Panc1 (cell line): ENCODE results near the gene USH1C. TPM values are rescaled to one million over a fixed set of nuclear protein-coding genes. Genes with fewer than 3 reads are reported as not detected.

Experiments
- ATAC-seq: fragments of 200-7000 bp; cut with Tn5 transposase; 2 replicates; pipeline ENCODE4 v1.9.1; 2020; ENCODE audit warnings: mild to moderate bottlenecking, moderate library complexity
- BruUV-seq: library from RNA; stranded (reverse); fragments of 400-500 nt; replicated peaks from 2 replicates; lab custom pipeline; 2021; lab: Mats Ljungman, UMichigan
- CTCF ChIA-PET: fragments of 300-600 bp; sonication (Branson Sonifier 250); formaldehyde crosslinking; loops from one replicate; lab custom pipeline; 2022; ENCODE audit warnings: antibody characterized with exemption; lab: Charles Lee
- POLR2A ChIA-PET: fragments of 300-600 bp; sonication (Branson Sonifier 250); formaldehyde crosslinking; loops from one replicate; lab custom pipeline; 2022; ENCODE audit warnings: antibody characterized with exemption; lab: Charles Lee
- DNase-seq: peaks from one replicate; pipeline ENCODE4 v3.0.0-alpha.2; 2010; ENCODE audit warnings: low read depth, low spot score
- H3K27ac ChIP-seq: 2 replicates; pipeline ENCODE4 v1.5.1; 2011; ENCODE audit warnings: mild to moderate bottlenecking, low read length, inconsistent platforms
- H3K27me3 ChIP-seq: fragments of 200-500 bp; sonication (Bioruptor generic); 2 replicates; pipeline ENCODE4 v1.6.0; 2014; ENCODE audit warnings: low read length, inconsistent platforms; ENCODE audit not compliant: control insufficient read depth, insufficient read depth
- H3K36me3 ChIP-seq: fragments of 200-500 bp; sonication (Bioruptor generic); 2 replicates; pipeline ENCODE4 v1.5.1; 2014; ENCODE audit warnings: inconsistent platforms, mild to moderate bottlenecking, low read length, moderate library complexity; ENCODE audit not compliant: control insufficient read depth, insufficient read depth
- H3K4me1 ChIP-seq: 2 replicates; pipeline ENCODE4 v1.5.1; 2011; ENCODE audit warnings: inconsistent platforms, mild to moderate bottlenecking, low read length, moderate library complexity; ENCODE audit not compliant: control insufficient read depth, insufficient read depth
- H3K4me3 ChIP-seq, 2 experiments: 2 replicates each; pipeline ENCODE4 v1.5.1; 2011 to 2012; ENCODE audit warnings: low read depth in 2 of 2, low read length in 2 of 2, mild to moderate bottlenecking in 2 of 2, inconsistent platforms in 1 of 2, moderate library complexity in 1 of 2
- H3K9me3 ChIP-seq: fragments of 200-500 bp; sonication (Bioruptor generic); 2 replicates; pipeline ENCODE4 v1.5.1; 2014; ENCODE audit warnings: low read depth, mild to moderate bottlenecking, inconsistent platforms, low read length, moderate library complexity; ENCODE audit not compliant: control insufficient read depth, insufficient read depth
- POLR2AphosphoS5 ChIP-seq: IDR thresholded peaks from 2 replicates; pipeline ENCODE4 v1.6.1; 2012; ENCODE audit warnings: mild to moderate bottlenecking, low read depth, low read length, moderate library complexity
- SIN3A ChIP-seq: IDR thresholded peaks from 2 replicates; pipeline ENCODE4 v1.6.1; 2012; ENCODE audit warnings: low read depth, mild to moderate bottlenecking, low read length, moderate library complexity, borderline replicate concordance; ENCODE audit not compliant: insufficient read depth
- TCF7L2 ChIP-seq: IDR thresholded peaks from 2 replicates; pipeline ENCODE4 v1.6.1; 2011; ENCODE audit warnings: mild to moderate bottlenecking, low read depth, low read length, inconsistent platforms
- in situ Hi-C: cut with HindIII; loops from 2 replicates; pipeline ENCODE4 v1.10.0; 2016; ENCODE audit warnings: low sequenced_read_pairs, low pct_unique_long_range_greater_than_20kb
- intact Hi-C: fragments of 100-400 bp; cut with micrococcal nuclease; formaldehyde crosslinking; loops from one replicate; pipeline ENCODE4 v1.10.0; 2022; ENCODE audit not compliant: unreplicated experiment
- total RNA-seq: library from RNA; stranded (reverse); gene quantifications from one replicate; pipeline ENCODE4 v1.2.1, GENCODE V29; 2021; ENCODE audit not compliant: unreplicated experiment
- TF ChIP-seq, protein P1 (sequence below): fragments of 450-650 bp; IDR thresholded peaks from 2 replicates; pipeline ENCODE4 v1.5.1; 2017; ENCODE audit warnings: mild to moderate bottlenecking
- TF ChIP-seq, protein P2 (sequence below), 2 experiments: IDR thresholded peaks; 2 replicates each; pipeline ENCODE4 v1.6.1; 2011 to 2012; ENCODE audit warnings: low read depth in 2 of 2, control low read depth in 1 of 2, low read length in 1 of 2, mild to moderate bottlenecking in 1 of 2, moderate library complexity in 1 of 2; ENCODE audit not compliant: insufficient read depth in 1 of 2

Gene USH1C
- total RNA-seq, 1 experiment from 2014 or later: not detected

DNA sequence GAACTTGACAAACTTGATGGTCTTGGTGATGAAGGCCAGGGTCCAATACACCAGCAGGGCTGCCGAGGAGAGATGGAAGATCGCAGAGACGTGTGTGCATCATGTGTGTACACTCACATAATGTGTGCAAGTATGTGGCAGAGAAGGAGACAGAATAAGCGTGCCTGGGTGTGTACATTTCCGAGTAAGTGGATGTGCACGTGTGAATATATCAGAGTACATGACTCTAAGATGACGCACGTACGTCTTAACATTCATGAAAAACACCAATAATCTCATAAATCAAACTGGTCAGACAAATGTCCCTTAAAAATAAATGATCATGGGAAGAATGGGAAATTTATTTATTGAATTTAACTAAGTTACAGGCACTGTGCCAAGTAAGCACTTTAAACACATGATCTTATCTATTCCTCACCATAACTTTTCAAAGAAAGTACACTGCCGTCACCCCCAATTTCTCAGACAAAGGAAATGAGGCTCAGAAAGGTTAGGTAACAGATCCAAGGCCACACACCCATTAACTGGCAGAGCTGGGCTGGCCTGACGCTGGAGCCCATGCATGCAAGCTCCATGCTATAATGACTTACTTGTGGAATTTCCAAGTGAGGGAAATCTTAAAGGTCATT is 80.6 kb downstream of the USH1C start:
- ChIA-PET CTCF (no interaction called here), POLR2A (no interaction called here)
- no peaks in the 10 kb centered on the region for H3K9me3 ChIP-seq
- no peak overlapping the region for H3K4me3 ChIP-seq
- DNase-seq (no peak), ATAC-seq (no peak)
- BruUV-seq: no TSS peak
- no peaks in the 10 kb centered on the region for H3K4me1 ChIP-seq
- H3K27me3 ChIP-seq: no peaks in the 10 kb centered on the region
- intact Hi-C loops: no loop called here
- in situ Hi-C loops: no loop called here
- no peak overlapping the region for H3K27ac ChIP-seq
- TF ChIP-seq POLR2AphosphoS5 (no peak), TCF7L2 (no peak), SIN3A (no peak)
- TF ChIP-seq, protein P1, sequence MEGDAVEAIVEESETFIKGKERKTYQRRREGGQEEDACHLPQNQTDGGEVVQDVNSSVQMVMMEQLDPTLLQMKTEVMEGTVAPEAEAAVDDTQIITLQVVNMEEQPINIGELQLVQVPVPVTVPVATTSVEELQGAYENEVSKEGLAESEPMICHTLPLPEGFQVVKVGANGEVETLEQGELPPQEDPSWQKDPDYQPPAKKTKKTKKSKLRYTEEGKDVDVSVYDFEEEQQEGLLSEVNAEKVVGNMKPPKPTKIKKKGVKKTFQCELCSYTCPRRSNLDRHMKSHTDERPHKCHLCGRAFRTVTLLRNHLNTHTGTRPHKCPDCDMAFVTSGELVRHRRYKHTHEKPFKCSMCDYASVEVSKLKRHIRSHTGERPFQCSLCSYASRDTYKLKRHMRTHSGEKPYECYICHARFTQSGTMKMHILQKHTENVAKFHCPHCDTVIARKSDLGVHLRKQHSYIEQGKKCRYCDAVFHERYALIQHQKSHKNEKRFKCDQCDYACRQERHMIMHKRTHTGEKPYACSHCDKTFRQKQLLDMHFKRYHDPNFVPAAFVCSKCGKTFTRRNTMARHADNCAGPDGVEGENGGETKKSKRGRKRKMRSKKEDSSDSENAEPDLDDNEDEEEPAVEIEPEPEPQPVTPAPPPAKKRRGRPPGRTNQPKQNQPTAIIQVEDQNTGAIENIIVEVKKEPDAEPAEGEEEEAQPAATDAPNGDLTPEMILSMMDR: no peak
- TF ChIP-seq, protein P2, sequence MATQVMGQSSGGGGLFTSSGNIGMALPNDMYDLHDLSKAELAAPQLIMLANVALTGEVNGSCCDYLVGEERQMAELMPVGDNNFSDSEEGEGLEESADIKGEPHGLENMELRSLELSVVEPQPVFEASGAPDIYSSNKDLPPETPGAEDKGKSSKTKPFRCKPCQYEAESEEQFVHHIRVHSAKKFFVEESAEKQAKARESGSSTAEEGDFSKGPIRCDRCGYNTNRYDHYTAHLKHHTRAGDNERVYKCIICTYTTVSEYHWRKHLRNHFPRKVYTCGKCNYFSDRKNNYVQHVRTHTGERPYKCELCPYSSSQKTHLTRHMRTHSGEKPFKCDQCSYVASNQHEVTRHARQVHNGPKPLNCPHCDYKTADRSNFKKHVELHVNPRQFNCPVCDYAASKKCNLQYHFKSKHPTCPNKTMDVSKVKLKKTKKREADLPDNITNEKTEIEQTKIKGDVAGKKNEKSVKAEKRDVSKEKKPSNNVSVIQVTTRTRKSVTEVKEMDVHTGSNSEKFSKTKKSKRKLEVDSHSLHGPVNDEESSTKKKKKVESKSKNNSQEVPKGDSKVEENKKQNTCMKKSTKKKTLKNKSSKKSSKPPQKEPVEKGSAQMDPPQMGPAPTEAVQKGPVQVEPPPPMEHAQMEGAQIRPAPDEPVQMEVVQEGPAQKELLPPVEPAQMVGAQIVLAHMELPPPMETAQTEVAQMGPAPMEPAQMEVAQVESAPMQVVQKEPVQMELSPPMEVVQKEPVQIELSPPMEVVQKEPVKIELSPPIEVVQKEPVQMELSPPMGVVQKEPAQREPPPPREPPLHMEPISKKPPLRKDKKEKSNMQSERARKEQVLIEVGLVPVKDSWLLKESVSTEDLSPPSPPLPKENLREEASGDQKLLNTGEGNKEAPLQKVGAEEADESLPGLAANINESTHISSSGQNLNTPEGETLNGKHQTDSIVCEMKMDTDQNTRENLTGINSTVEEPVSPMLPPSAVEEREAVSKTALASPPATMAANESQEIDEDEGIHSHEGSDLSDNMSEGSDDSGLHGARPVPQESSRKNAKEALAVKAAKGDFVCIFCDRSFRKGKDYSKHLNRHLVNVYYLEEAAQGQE (IDR thresholded peaks at IDR 0.05; ENCODE audit: insufficient read depth in 1 of 2, low read depth in 2 of 2, low read length in 1 of 2): no peak
- H3K36me3 ChIP-seq: no peaks in the 10 kb centered on the region

DNA sequence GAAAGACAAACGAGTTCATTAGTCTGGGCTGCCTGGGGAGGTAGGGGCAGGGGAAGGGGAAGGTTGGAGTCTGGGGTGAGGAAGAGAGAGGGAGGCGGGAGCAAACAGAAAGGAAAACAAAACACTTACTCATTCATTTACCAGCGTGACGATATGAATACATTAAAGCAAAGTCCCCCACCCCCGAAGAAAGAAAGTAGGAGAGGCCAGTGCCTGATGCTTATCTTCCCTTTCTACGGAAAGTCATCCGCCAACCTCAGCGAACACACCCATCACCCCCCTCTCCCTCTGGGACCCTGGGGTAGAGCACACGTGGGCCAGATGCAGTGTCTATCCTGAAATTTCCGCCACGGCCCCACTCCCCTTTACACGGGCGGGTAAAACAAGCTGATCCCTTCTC is 81.3 kb downstream of the USH1C start:
- H3K27ac ChIP-seq: no peak overlapping the region
- ChIA-PET CTCF (no interaction called here), POLR2A (no interaction called here)
- H3K9me3 ChIP-seq: no peaks in the 10 kb centered on the region
- intact Hi-C loops (no loop called here), in situ Hi-C loops (no loop called here)
- no TSS peak for BruUV-seq
- ATAC-seq: no peak
- no peaks in the 10 kb centered on the region for H3K36me3 ChIP-seq
- H3K4me3 ChIP-seq: no peak overlapping the region
- DNase-seq: no peak
- no peaks in the 10 kb centered on the region for H3K4me1 ChIP-seq
- no peaks in the 10 kb centered on the region for H3K27me3 ChIP-seq
- TF ChIP-seq SIN3A: no peak
- TF ChIP-seq, protein P2 (IDR thresholded peaks at IDR 0.05; ENCODE audit: insufficient read depth in 1 of 2, low read depth in 2 of 2, low read length in 1 of 2): no peak
